HepG2 (cell line): ENCODE data around the gene SLC35G2. TPM values are rescaled to one million over a fixed set of nuclear protein-coding genes. Genes with fewer than 3 reads are reported as not detected.

Experiments used
- ATAC-seq: fragments of 200-7000 bp; cut with Tn5 transposase; 3 replicates; pipeline ENCODE4 v1.9.1; 2020; ENCODE audit warnings: mild to moderate bottlenecking, moderate library complexity
- BruUV-seq: library from RNA; stranded (reverse); fragments of 400-500 nt; replicated peaks from 2 replicates; lab custom pipeline; 2021; lab: Mats Ljungman, UMichigan
- CTCF ChIA-PET: fragments of 300-600 bp; formaldehyde crosslinking; extraction: SDS; loops from one replicate; lab custom pipeline; 2021; ENCODE audit warnings: low total read pairs, inconsistent platforms, low intra/inter-chr PET ratio; lab: Yijun Ruan, JAX
- POLR2A ChIA-PET: fragments of 350-600 bp; sonication (Branson Sonifier 250); formaldehyde crosslinking; loops from one replicate; lab custom pipeline; 2020; ENCODE audit warnings: antibody characterized with exemption, inconsistent platforms; lab: Yijun Ruan, JAX
- DNase-seq: peaks from one replicate; pipeline ENCODE4 v3.0.0-alpha.2; 2015; ENCODE audit warnings: low spot score
- FAIRE-seq: peaks from 3 replicates; lab custom pipeline; 2011; peaks lifted over from hg19 to GRCh38; lab: Jason Lieb, UNC
- H2AFZ ChIP-seq: one replicate; pipeline ENCODE4 v1.6.1; 2011; ENCODE audit warnings: low read length, inconsistent platforms
- H3K27ac ChIP-seq: fragments of 300-600 bp; 3 replicates; pipeline ENCODE4 v1.8.0; 2011; ENCODE audit warnings: mixed run types, mild to moderate bottlenecking, mixed read lengths, low read length, inconsistent platforms; ENCODE audit not compliant: insufficient read depth; ENCODE audit errors: extremely low read length
- H3K27me3 ChIP-seq, 2 experiments: fragments of 200-600 bp in 1 of 2; 2 replicates in 1 of 2; 3 replicates in 1 of 2; pipeline versions ENCODE4 v1.6.0 to v1.8.0; 2011; ENCODE audit warnings: low read length in 2 of 2, mild to moderate bottlenecking in 2 of 2, moderate library complexity in 2 of 2, inconsistent platforms in 1 of 2; ENCODE audit not compliant: insufficient read depth in 2 of 2, control insufficient read depth in 1 of 2
- H3K36me3 ChIP-seq, 2 experiments: fragments of 200-600 bp in 1 of 2; replicated peaks in 1 of 2; 2 replicates in 1 of 2; 3 replicates in 1 of 2; pipeline versions ENCODE4 v1.5.1 to v1.8.0; 2011; ENCODE audit warnings: low read length in 2 of 2, inconsistent platforms in 1 of 2; ENCODE audit not compliant: insufficient read depth in 2 of 2, control insufficient read depth in 1 of 2
- H3K4me1 ChIP-seq: 2 replicates; pipeline ENCODE4 v1.5.1; 2012; ENCODE audit warnings: low read length, inconsistent platforms; ENCODE audit not compliant: insufficient read depth
- H3K4me2 ChIP-seq: 2 replicates; pipeline ENCODE4 v1.6.0; 2011; ENCODE audit warnings: low read depth, low read length, inconsistent platforms
- H3K4me3 ChIP-seq, 3 experiments: fragments of 200-600 bp in 1 of 3; sonication (generic), shearing (Covaris generic) in 1 of 3; replicated peaks in 1 of 3; 2 replicates each; pipeline ENCODE4 v1.5.1; 2011 to 2016; ENCODE audit warnings: low read length in 3 of 3, inconsistent platforms in 2 of 3, low read depth in 2 of 3, mild to moderate bottlenecking in 2 of 3, control low read depth in 1 of 3, mixed read lengths in 1 of 3; ENCODE audit not compliant: insufficient read depth in 1 of 3
- H3K79me2 ChIP-seq: one replicate; pipeline ENCODE4 v1.6.1; 2011; ENCODE audit warnings: low read length, inconsistent platforms; ENCODE audit not compliant: insufficient read depth
- H3K9ac ChIP-seq: 2 replicates; pipeline ENCODE4 v1.6.0; 2011; ENCODE audit warnings: mild to moderate bottlenecking, low read depth, low read length, inconsistent platforms; ENCODE audit not compliant: insufficient read depth
- H3K9me3 ChIP-seq: 2 replicates; pipeline ENCODE4 v1.5.1; 2012; ENCODE audit warnings: mild to moderate bottlenecking, low read length
- H4K20me1 ChIP-seq: 2 replicates; pipeline ENCODE4 v1.6.0; 2011; ENCODE audit warnings: inconsistent platforms, mild to moderate bottlenecking, low read length, moderate library complexity; ENCODE audit not compliant: insufficient read depth
- EP300 ChIP-seq, 3 experiments: sonication (generic) in 1 of 3; formaldehyde crosslinking in 1 of 3; IDR thresholded peaks; 2 replicates each; pipeline versions ENCODE4 v1.5.1 to v1.6.1; 2011 to 2020; ENCODE audit warnings: low read depth in 2 of 3, low read length in 2 of 3, borderline replicate concordance in 1 of 3, improper control_type of control experiment in 1 of 3, mild to moderate bottlenecking in 1 of 3, missing genetic modification reagents in 1 of 3, moderate library complexity in 1 of 3
- GABPA ChIP-seq, 2 experiments: IDR thresholded peaks; 2 replicates each; pipeline ENCODE4 v1.6.1; 2011 to 2016; ENCODE audit warnings: low read depth in 2 of 2, low read length in 1 of 2, missing biosample characterization in 1 of 2, missing genetic modification characterization in 1 of 2
- GATAD1 ChIP-seq: IDR thresholded peaks from 2 replicates; pipeline ENCODE4 v1.6.1; 2016; ENCODE audit warnings: missing genetic modification reagents, missing compliant biosample characterization
- KLF11 ChIP-seq: IDR thresholded peaks from 2 replicates; pipeline ENCODE4 v1.6.1; 2016; ENCODE audit warnings: missing compliant biosample characterization
- NONO ChIP-seq, 2 experiments: fragments of 450-650 bp in 1 of 2; sonication (generic) in 1 of 2; formaldehyde crosslinking in 1 of 2; IDR thresholded peaks in 1 of 2; conservative IDR thresholded peaks in 1 of 2; 2 replicates each; pipeline versions ENCODE4 v1.6.1 to v1.8.0; 2017 to 2022; ENCODE audit warnings: mild to moderate bottlenecking in 1 of 2, missing genetic modification reagents in 1 of 2, moderate library complexity in 1 of 2
- YEATS4 ChIP-seq: sonication (generic); formaldehyde crosslinking; IDR thresholded peaks from 2 replicates; pipeline ENCODE4 v1.4.0; 2020; ENCODE audit warnings: missing genetic modification reagents, borderline replicate concordance
- ZBTB7A ChIP-seq: sonication (generic); formaldehyde crosslinking; IDR thresholded peaks from 2 replicates; pipeline ENCODE4 v1.8.0; 2022; ENCODE audit warnings: mild to moderate bottlenecking, missing genetic modification reagents
- ZFP36L1 ChIP-seq: sonication (generic); formaldehyde crosslinking; IDR thresholded peaks from 2 replicates; pipeline ENCODE4 v1.8.0; 2022; ENCODE audit warnings: mild to moderate bottlenecking, missing genetic modification reagents, moderate library complexity
- ZKSCAN5 ChIP-seq: sonication (generic); formaldehyde crosslinking; IDR thresholded peaks from 2 replicates; pipeline ENCODE4 v1.5.1; 2020; ENCODE audit warnings: mild to moderate bottlenecking, missing genetic modification reagents
- ZNF367 ChIP-seq: sonication (generic); formaldehyde crosslinking; IDR thresholded peaks from 2 replicates; pipeline ENCODE4 v1.4.0; 2020; ENCODE audit warnings: missing genetic modification reagents, borderline replicate concordance
- ZNF558 ChIP-seq: sonication (generic); formaldehyde crosslinking; IDR thresholded peaks from 2 replicates; pipeline ENCODE4 v1.9.0; 2022; ENCODE audit warnings: mild to moderate bottlenecking, missing genetic modification reagents, borderline replicate concordance
- ZNF572 ChIP-seq: sonication (generic); formaldehyde crosslinking; IDR thresholded peaks from 2 replicates; pipeline ENCODE4 v1.5.1; 2020; ENCODE audit warnings: mild to moderate bottlenecking, missing genetic modification reagents
- WGBS: methylation state at CpG from one replicate; pipeline ENCODE4 v1.1.6; 2017; ENCODE audit warnings: low lambda C conversion rate; 5-methylcytosine and 5-hydroxymethylcytosine counted together
- in situ Hi-C: cut with HindIII; loops from 2 replicates; pipeline ENCODE4 v1.10.0; 2017; ENCODE audit warnings: low pct_unique_long_range_greater_than_20kb; ENCODE audit not compliant: extremely low pct_ligation_motif_present
- intact Hi-C: fragments of 100-400 bp; cut with micrococcal nuclease; formaldehyde crosslinking; loops from one replicate; pipeline ENCODE4 v1.10.0; 2022; ENCODE audit not compliant: unreplicated experiment
- polyA plus RNA-seq, 8 experiments: library from polyadenylated mRNA; depleted of rRNA in 3 of 8; stranded (reverse) in 7 of 8; unstranded in 1 of 8; fragments of >200 nt; fragmentation: Illumina TruSeq in 4 of 8; extraction: Trizol in 4 of 8; gene quantifications; 2 replicates each; pipeline versions ENCODE4 v1.2.1 to v1.2.3, GENCODE V29; 2011 to 2016; ENCODE audit warnings: low read depth in 4 of 8, missing spikeins in 1 of 8, mixed read lengths in 1 of 8; ENCODE audit not compliant: insufficient read depth in 1 of 8
- total RNA-seq, 5 experiments: library from RNA; depleted of rRNA; stranded (reverse); fragments of >200 nt; fragmentation: Illumina TruSeq; extraction: Trizol; gene quantifications; 2 replicates each; pipeline ENCODE4 v1.2.3, GENCODE V29; 2016; ENCODE audit warnings: low read depth in 1 of 5
- TF ChIP-seq, protein P1 (sequence below): sonication (generic); formaldehyde crosslinking; IDR thresholded peaks from 2 replicates; pipeline ENCODE4 v1.5.1; 2020; ENCODE audit warnings: mild to moderate bottlenecking, missing genetic modification reagents
- TF ChIP-seq, protein P2 (sequence below): IDR thresholded peaks from 2 replicates; pipeline ENCODE4 v1.6.1; 2016; ENCODE audit warnings: missing biosample characterization, missing genetic modification reagents, low read depth
- TF ChIP-seq, protein P3 (sequence below): sonication (generic); formaldehyde crosslinking; conservative IDR thresholded peaks from 2 replicates; pipeline ENCODE4 v1.8.0; 2022; ENCODE audit warnings: missing genetic modification reagents

Gene SLC35G2
- total and polyA plus RNA-seq, 2 of the 13 experiments (the other 11 are each of a cell fraction or from before 2014, with no cell fraction given): 7.6 to 10.3 TPM

DNA sequence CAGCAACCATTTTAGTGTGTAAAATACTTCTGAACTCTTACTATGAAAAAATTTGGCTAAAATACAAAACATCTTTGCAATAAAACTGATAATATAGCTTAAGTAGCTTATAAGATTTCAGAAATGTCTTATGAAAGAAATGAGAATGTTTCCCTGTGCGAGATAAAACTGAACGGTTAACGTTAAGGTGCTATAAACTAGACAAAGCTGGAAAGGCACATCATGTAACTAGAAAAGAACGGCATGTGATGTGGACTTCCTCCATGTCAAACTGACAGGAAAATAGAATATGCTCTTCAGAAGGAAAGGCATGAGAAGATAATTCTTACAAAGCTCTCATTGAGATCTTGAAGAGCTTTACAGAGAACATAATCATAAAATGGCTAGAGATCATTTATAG lies 79.6 kb downstream of the SLC35G2 start (continued):
- TF ChIP-seq ZKSCAN5 (CRISPR knock-in tag): no peak
- TF ChIP-seq, protein P1, sequence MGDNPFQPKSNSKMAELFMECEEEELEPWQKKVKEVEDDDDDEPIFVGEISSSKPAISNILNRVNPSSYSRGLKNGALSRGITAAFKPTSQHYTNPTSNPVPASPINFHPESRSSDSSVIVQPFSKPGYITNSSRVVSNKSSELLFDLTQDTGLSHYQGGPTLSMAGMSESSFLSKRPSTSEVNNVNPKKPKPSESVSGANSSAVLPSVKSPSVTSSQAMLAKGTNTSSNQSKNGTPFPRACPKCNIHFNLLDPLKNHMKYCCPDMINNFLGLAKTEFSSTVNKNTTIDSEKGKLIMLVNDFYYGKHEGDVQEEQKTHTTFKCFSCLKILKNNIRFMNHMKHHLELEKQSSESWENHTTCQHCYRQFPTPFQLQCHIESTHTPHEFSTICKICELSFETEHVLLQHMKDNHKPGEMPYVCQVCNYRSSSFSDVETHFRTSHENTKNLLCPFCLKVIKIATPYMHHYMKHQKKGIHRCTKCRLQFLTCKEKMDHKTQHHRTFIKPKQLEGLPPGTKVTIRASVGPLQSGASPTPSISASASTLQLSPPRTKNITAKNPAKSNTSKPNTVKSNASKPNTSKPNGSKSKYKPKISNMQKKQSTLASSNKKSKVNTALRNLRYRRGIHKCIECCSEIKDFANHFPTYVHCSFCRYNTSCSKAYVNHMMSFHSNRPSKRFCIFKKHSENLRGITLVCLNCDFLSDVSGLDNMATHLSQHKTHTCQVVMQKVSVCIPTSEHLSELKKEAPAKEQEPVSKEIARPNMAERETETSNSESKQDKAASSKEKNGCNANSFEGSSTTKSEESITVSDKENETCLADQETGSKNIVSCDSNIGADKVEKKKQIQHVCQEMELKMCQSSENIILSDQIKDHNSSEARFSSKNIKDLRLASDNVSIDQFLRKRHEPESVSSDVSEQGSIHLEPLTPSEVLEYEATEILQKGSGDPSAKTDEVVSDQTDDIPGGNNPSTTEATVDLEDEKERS: no peak
- no peak for TF ChIP-seq EP300 (IDR thresholded peaks at IDR 0.05; ENCODE audit: low read depth in 2 of 2, low read length in 2 of 2)
- no peak for TF ChIP-seq EP300 (CRISPR knock-in tag; IDR thresholded peaks at IDR 0.05; ENCODE audit: borderline replicate concordance)
- TF ChIP-seq, protein P2, sequence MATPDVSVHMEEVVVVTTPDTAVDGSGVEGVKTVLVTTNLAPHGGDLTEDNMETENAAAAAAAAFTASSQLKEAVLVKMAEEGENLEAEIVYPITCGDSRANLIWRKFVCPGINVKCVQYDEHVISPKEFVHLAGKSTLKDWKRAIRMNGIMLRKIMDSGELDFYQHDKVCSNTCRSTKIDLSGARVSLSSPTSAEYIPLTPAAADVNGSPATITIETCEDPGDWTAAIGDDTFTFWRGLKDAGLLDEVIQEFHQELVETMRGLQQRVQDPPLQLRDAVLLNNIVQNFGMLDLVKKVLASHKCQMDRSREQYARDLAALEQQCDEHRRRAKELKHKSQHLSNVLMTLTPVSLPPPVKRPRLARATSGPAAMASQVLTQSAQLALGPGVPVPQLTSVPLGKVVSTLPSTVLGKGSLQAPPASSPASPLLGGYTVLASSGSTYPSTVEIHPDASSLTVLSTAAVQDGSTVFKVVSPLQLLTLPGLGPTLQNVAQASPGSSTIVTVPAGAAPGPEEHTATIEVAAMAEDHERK (CRISPR knock-in tag): no peak
- TF ChIP-seq ZNF558 (CRISPR knock-in tag): no peak

DNA sequence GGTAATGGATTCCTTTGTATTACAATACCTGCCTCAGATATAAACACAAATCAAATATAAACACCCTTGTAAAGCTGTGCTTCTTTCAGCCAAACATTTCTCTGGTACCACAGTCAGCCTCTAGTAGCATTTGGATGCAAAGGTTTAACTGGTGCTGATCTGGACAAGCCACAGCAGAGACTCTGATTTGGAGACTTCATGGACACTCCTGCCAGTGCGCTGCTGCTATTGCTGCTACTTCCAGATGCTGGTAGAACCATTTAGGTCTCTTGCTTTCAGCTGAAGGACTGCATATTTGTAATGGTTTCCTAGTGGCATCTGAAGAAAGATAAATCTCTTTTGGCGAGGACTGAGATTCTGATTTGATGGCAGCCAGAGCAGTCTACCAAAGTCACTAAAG lies 80.0 kb downstream of the SLC35G2 start:
- no peak overlapping the region for H2AFZ ChIP-seq
- no peak for DNase-seq
- intact Hi-C loops (no loop called here), in situ Hi-C loops (no loop called here)
- no peaks in the 10 kb centered on the region for H3K27me3 ChIP-seq
- no peak for ATAC-seq
- H3K27ac ChIP-seq: no peak overlapping the region
- FAIRE-seq: no peak
- H4K20me1 ChIP-seq: 0 out of 2 replicates have a peak, but pooled peaks cover 3% of the 10 kb centered on the region
- peaks cover 7% of the 10 kb centered on the region for H3K9me3 ChIP-seq
- H3K79me2 ChIP-seq: peaks cover 78% of the 10 kb centered on the region
- CTCF ChIA-PET: no interaction called here
- no peak overlapping the region for H3K9ac ChIP-seq
- peaks cover 17% of the 10 kb centered on the region for H3K4me1 ChIP-seq
- WGBS: 97% methylated on average over 2 of the region's 2 CpGs
- POLR2A ChIA-PET: no interaction called here
- H3K4me3 ChIP-seq: no peak overlapping the region
- H3K4me2 ChIP-seq: no peak overlapping the region
- no peaks in the 10 kb centered on the region; a peak in 1 of 5 replicates for H3K36me3 ChIP-seq
- BruUV-seq: no TSS peak
- no peak for TF ChIP-seq ZFP36L1 (CRISPR knock-in tag)
- no peak for TF ChIP-seq YEATS4 (CRISPR knock-in tag)
- TF ChIP-seq KLF11 (CRISPR knock-in tag): no peak
- no peak for TF ChIP-seq NONO (IDR thresholded peaks at IDR 0.05)
- TF ChIP-seq NONO (CRISPR knock-in tag; conservative IDR thresholded peaks at IDR 0.05): no peak
- TF ChIP-seq, protein P3, sequence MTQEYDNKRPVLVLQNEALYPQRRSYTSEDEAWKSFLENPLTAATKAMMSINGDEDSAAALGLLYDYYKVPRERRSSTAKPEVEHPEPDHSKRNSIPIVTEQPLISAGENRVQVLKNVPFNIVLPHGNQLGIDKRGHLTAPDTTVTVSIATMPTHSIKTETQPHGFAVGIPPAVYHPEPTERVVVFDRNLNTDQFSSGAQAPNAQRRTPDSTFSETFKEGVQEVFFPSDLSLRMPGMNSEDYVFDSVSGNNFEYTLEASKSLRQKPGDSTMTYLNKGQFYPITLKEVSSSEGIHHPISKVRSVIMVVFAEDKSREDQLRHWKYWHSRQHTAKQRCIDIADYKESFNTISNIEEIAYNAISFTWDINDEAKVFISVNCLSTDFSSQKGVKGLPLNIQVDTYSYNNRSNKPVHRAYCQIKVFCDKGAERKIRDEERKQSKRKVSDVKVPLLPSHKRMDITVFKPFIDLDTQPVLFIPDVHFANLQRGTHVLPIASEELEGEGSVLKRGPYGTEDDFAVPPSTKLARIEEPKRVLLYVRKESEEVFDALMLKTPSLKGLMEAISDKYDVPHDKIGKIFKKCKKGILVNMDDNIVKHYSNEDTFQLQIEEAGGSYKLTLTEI: no peak
- TF ChIP-seq ZNF572 (CRISPR knock-in tag): no peak
- no peak for TF ChIP-seq GATAD1 (CRISPR knock-in tag)
- TF ChIP-seq GABPA (IDR thresholded peaks at IDR 0.05; ENCODE audit: low read depth, low read length): no peak
- no peak for TF ChIP-seq GABPA (CRISPR knock-in tag; IDR thresholded peaks at IDR 0.05; ENCODE audit: low read depth)
- no peak for TF ChIP-seq ZBTB7A (CRISPR knock-in tag)
- TF ChIP-seq ZNF367 (CRISPR knock-in tag): no peak
